ENCODE data around the gene CEACAM4.
A peak's percentile ranks its signal among the peaks of the same experiment; 100 is the strongest.
"Not testable (repeated sequence)": the region's sequence is repeated elsewhere in the genome, so short reads cannot be mapped to it uniquely, and the experiment has no call there.

CEACAM4 gene

GRCh38 chr19:41584931-41585330, 41.9 kb downstream of the CEACAM4 start:
- no peak for DNase-seq (ENCODE audit: low spot score)

DNA sequence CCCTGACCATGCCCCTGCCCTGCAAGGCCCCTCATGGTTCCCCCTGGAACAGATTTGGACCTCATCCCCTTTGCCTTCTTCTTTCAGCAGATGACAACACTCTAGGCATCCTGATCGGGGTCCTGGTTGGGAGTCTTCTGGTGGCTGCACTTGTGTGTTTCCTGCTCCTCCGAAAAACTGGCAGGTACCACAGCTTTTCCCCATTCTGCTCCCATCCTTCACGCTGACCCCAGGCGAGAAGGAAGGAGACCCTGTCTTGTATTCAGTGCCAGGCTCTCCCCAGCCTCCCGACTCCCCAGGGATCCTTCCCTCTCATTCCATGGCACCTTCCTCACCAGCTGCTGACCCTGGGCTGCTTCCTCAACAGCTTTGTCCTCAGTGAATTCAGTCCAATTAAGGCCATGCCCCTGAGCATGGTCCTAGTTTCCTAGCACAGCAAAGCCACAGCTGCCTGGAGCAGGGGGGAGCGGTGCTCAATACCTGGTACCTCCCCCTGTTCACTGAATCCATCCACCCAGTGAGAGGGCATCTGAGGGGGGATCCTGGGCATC, 42.5 kb downstream of the CEACAM4 start:
- no peak for DNase-seq (ENCODE audit: low spot score)

- DNase-seq (ENCODE audit: low spot score), result not testable (repeated sequence)
Measured at GRCh38 chr19:41582577-41583182, 44.2 kb downstream of the CEACAM4 start.

DNA sequence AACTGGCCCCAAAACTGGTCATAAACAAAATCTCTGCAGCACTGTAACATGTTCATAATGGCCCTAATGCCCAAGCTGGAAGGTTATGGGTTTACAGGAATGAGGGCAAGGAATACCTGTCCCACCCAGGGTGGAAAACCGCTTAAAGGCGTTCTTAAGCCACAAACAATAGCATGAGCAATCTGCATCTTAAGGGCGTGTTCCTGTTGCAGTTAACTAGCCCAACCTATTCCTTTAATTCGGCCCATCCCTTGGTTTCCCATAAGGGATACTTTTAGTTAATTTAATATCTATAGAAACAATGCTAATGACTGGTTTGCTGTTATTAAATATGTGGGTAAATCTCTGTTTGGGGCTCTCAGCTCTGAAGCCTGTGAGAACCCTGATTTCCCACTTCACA, 45.8 kb downstream of the CEACAM4 start:
- not testable (repeated sequence) for DNase-seq (ENCODE audit: low spot score)

DNA sequence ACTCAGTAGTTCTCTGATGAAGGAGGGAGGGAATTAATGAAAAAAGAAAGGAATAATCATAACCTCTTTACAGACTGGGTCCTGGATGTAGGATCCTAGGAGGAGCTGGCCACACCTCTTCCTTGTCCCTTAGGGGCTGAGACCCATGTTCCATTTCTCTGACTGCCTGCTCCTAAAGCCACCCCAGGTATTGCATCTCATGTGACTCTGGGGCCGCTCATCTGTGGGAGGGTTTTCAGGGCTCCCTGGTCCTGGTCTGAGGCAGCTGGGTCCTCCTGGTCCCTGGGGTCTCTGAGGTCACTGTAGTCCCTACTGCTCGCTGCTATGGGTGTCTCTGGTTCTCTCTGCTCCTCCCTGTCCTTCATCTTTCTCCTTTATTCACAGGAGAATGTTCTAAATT, 48.0 kb downstream of the CEACAM4 start:
- DNase-seq (ENCODE audit: low spot score), result no peak

DNA sequence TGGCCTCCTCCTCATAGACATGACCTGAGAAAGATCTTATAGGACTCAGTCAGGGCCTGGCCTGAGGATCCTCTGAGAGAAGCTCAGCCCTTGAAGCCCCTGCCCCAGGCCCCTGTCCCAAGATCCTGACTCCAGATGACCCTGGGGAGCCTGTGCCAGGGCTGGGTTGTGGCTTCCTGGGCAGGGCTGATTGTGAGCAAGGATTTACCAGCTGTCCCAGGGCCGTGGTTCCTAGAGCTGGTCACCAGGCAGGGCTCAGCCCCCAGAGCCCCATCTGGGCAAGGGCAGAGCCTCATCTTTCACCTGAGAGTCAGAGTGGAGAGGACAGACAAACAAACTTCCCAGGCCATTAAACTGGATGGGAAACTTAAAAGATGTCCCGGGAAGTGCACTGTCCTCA, 49.0 kb downstream of the CEACAM4 start:
- DNase-seq (ENCODE audit: low spot score), result no peak

DNA sequence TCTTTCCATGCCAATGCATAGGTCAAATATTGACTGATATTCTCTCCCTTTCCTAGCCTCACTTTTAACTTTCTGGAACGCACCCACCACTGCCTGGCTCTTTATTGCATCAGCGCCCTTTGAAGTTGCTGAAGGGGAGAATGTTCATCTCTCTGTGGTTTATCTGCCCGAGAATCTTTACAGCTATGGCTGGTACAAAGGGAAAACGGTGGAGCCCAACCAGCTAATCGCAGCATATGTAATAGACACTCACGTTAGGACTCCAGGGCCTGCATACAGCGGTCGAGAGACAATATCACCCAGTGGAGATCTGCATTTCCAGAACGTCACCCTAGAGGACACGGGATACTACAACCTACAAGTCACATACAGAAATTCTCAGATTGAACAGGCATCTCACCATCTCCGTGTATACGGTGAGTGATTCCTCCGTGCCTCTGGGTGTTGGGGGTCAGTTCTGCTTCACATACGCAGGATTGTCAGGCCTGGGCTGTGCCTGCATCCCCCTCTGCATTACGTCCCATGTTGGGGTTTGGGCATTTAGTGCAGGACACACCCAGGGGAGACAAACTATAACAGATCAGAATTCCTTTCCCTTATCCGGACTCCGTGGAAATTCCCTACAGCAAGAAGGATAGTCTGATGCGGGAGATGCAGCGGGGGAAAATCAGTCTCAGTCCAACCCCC, 49.6 kb downstream of the CEACAM4 start:
- no peak for DNase-seq (ENCODE audit: low spot score)

DNA sequence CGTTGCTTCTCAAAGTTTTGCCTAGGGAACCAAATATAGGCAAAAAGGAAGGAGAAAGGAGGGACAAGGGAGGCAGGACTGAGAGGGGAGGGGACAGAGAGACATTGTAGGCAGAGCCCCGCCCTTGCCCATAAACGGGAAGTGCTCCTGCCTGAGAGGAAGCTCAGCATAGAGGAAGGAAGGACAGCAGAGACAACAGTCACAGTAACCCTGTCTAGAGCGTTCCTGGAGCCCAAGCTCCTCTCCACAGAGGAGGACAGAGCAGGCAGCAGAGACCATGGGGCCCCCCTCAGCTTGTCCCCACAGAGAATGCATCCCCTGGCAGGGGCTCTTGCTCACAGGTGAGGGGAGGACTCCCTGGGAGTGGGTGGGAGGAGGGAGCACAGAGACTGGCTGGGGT, 50.9 kb downstream of the CEACAM4 start, which contains the start of gene CEACAM21:
Gene CEACAM21 (plus strand): TSS at position 169 of the 400 bp plus-strand sequence. CDS start 109 bp downstream, at position 278.
- DNase-seq (ENCODE audit: low spot score), result no peak

DNA sequence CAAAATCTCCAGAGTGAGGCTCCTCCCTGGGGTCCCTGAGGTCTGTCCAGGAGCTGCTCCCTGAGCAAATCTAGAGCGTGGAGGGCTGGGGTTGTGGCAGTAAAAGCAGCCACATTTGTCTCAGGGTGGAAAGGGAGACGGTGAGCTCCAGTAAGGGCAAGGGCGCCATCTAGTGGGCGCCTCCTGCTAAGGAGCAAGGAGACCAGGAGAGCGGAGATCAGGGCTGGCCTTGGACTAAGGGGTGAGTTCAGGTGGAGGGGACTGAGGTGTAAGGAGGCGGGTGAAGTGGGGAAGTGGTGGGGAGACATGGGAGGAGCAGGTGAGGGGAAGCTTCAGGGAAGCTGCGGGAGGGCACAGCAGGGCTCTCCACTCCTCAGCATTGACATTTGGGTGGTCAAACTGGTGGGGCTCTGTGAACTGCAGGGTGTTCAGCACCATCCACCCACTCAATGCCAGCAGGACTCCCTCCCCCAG, 56.2 kb downstream of the CEACAM4 start:
- DNase-seq (ENCODE audit: low spot score), result peak; percentile 87

DNA sequence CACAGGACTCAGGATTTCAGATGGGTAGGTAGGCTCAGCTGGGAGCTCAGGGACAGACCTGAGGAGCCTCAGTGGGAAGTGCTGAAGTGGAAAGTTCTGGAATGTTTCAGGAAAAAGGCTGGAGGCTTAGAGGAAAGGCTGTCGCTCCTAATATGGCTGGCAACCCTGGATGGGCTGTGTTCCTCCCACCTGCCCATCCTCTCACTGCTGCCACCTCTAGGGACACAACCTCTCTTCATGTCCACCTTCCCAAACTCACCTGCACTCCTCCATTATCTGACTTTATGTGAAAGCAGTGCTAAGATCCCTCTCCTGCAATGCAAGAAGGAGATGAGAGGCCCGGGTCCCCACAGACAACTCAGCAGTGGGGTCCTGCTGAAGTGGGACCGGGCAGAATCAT, 56.7 kb downstream of the CEACAM4 start:
- DNase-seq (ENCODE audit: low spot score), result no peak

GRCh38 chr19:41569481-41570150, 57.3 kb downstream of the CEACAM4 start:
- DNase-seq (ENCODE audit: low spot score), result no peak

Measured in D341Med (cell line).